K562 (cell line): ENCODE results near the gene CBFA2T3. TPM values are rescaled to one million over a fixed set of nuclear protein-coding genes. Genes with fewer than 3 reads are reported as not detected.

Experiments
- CEBPG ChIP-seq, 3 experiments: fragments of 200-800 bp in 1 of 3; sonication (Bioruptor generic) in 1 of 3; sonication (generic) in 1 of 3; formaldehyde crosslinking in 1 of 3; IDR thresholded peaks in 2 of 3; conservative IDR thresholded peaks in 1 of 3; 2 replicates each; pipeline versions ENCODE4 v1.6.1 to v1.8.0; 2016 to 2022; ENCODE audit warnings: missing compliant biosample characterization in 2 of 3, missing genetic modification characterization in 2 of 3, mild to moderate bottlenecking in 1 of 3, missing genetic modification reagents in 1 of 3
- EP300 ChIP-seq: IDR thresholded peaks from 2 replicates; pipeline ENCODE4 v1.6.1; 2012; ENCODE audit warnings: low read length, improper control_type of control experiment
- EP400 ChIP-seq: fragments of 450-650 bp; IDR thresholded peaks from 2 replicates; pipeline ENCODE4 v1.6.1; 2017; ENCODE audit warnings: antibody characterized with exemption, mild to moderate bottlenecking, moderate library complexity
- FOS ChIP-seq: IDR thresholded peaks from 3 replicates; pipeline ENCODE4 v1.6.1; 2011; ENCODE audit not compliant: insufficient read length; ENCODE audit errors: extremely low read depth
- GTF2B ChIP-seq: IDR thresholded peaks from 2 replicates; pipeline ENCODE4 v1.6.1; 2011; ENCODE audit not compliant: insufficient read length; ENCODE audit errors: extremely low read depth
- KLF6 ChIP-seq: fragments of 250-450 bp; sonication (Bioruptor Pico); IDR thresholded peaks from 2 replicates; pipeline ENCODE4 v1.4.0; 2020; ENCODE audit warnings: mild to moderate bottlenecking, moderate library complexity, borderline replicate concordance
- MTA2 ChIP-seq: fragments of 450-650 bp; IDR thresholded peaks from 2 replicates; pipeline ENCODE4 v1.6.1; 2016; ENCODE audit warnings: low read depth
- NBN ChIP-seq: fragments of 450-650 bp; IDR thresholded peaks from 2 replicates; pipeline ENCODE4 v1.6.1; 2016; ENCODE audit warnings: low read depth, mild to moderate bottlenecking
- NFATC3 ChIP-seq: fragments of 450-650 bp; IDR thresholded peaks from 2 replicates; pipeline ENCODE4 v1.6.1; 2017; ENCODE audit warnings: mild to moderate bottlenecking
- NKRF ChIP-seq: fragments of 450-650 bp; IDR thresholded peaks from 2 replicates; pipeline ENCODE4 v1.6.1; 2016; ENCODE audit warnings: borderline replicate concordance
- PML ChIP-seq: IDR thresholded peaks from 2 replicates; pipeline ENCODE4 v1.6.1; 2012; ENCODE audit warnings: low read length, inconsistent platforms
- POLR2AphosphoS2 ChIP-seq: IDR thresholded peaks from 2 replicates; pipeline ENCODE4 v1.6.1; 2012; ENCODE audit warnings: low read length, improper control_type of control experiment
- SAFB ChIP-seq: fragments of 200-400 bp; formaldehyde crosslinking; IDR thresholded peaks from 2 replicates; pipeline ENCODE4 v1.6.1; 2017; ENCODE audit warnings: low read depth, low read length, borderline replicate concordance
- SMAD1 ChIP-seq: fragments of 150-350 bp; IDR thresholded peaks from 2 replicates; pipeline ENCODE4 v1.6.1; 2014; ENCODE audit warnings: low read length, low read depth; ENCODE audit not compliant: partially characterized antibody
- SMARCE1 ChIP-seq: fragments of 450-650 bp; IDR thresholded peaks from 2 replicates; pipeline ENCODE4 v1.7.1; 2016; ENCODE audit warnings: mild to moderate bottlenecking
- SMC3 ChIP-seq: conservative IDR thresholded peaks from 2 replicates; pipeline ENCODE4 v1.6.1; 2011; ENCODE audit warnings: low read depth, low read length, improper control_type of control experiment; ENCODE audit not compliant: insufficient read depth
- ZBTB11 ChIP-seq, 3 experiments: fragments of 200-800 bp in 1 of 3; fragments of 250-450 bp in 1 of 3; fragments of 450-650 bp in 1 of 3; sonication (Bioruptor Pico) in 1 of 3; sonication (Bioruptor generic) in 1 of 3; formaldehyde crosslinking in 1 of 3; IDR thresholded peaks; 2 replicates each; pipeline versions ENCODE4 v1.6.1 to v1.8.0; 2016 to 2022; ENCODE audit warnings: mild to moderate bottlenecking in 2 of 3, missing genetic modification characterization in 2 of 3, missing compliant biosample characterization in 1 of 3, moderate library complexity in 1 of 3
- ZNF12 ChIP-seq: sonication (generic); formaldehyde crosslinking; IDR thresholded peaks from 2 replicates; pipeline ENCODE4 v1.4.0; 2020; ENCODE audit warnings: mild to moderate bottlenecking, missing genetic modification reagents
- ZNF830 ChIP-seq: fragments of 250-450 bp; sonication (Bioruptor Pico); IDR thresholded peaks from 2 replicates; pipeline ENCODE4 v1.5.0; 2021; ENCODE audit warnings: mild to moderate bottlenecking
- polyA plus RNA-seq, 8 experiments: library from polyadenylated mRNA; depleted of rRNA in 4 of 8; stranded (reverse) in 5 of 8; unstranded in 3 of 8; fragments of >200 nt; fragmentation: Nextera tagmentation in 2 of 8; fragmentation: Illumina TruSeq in 1 of 8; extraction: Ambion mirVana in 2 of 8; extraction: Trizol in 1 of 8; gene quantifications; 2 replicates each; pipeline versions ENCODE4 v1.2.1 to v1.2.3, GENCODE V29; 2011 to 2014; ENCODE audit warnings: inconsistent platforms in 1 of 8, missing spikeins in 1 of 8
- total RNA-seq, 7 experiments: library from RNA; depleted of rRNA in 6 of 7; stranded (reverse); fragments of >200 nt in 6 of 7; fragmentation: Illumina TruSeq in 2 of 7; extraction: Trizol in 2 of 7; gene quantifications; 2 replicates each; pipeline versions ENCODE4 v1.2.1 to v1.2.3, GENCODE V29; 2011 to 2021; ENCODE audit warnings: low replicate concordance in 1 of 7

The CBFA2T3 gene
- total and polyA plus RNA-seq, 9 of the 15 experiments (the other 6 are each of a cell fraction or from before 2014, with no cell fraction given) = 2.3 to 145 (median 6.7) TPM

GRCh38 chr16:89009343-89010209, 32.6 kb upstream of the CBFA2T3 start (continued):
- no peak for TF ChIP-seq ZNF12 (CRISPR knock-in tag)
- TF ChIP-seq PML = no peak
- no peak for TF ChIP-seq KLF6
- peak; percentile 18; the same call in 1 of the 2 replicates for TF ChIP-seq MTA2
- TF ChIP-seq GTF2B = no peak
- TF ChIP-seq NKRF = peak; percentile 80
- 0 out of 2 replicates have a peak, but pooled peaks have one; percentile 15 for TF ChIP-seq SAFB
- no peak for TF ChIP-seq SMARCE1
- no peak for TF ChIP-seq SMAD1
- no peak for TF ChIP-seq ZNF830
- TF ChIP-seq EP400 = no peak
- TF ChIP-seq SMC3 = no peak
- no peak for TF ChIP-seq FOS
- no peak for TF ChIP-seq CEBPG (CRISPR knock-in tag; IDR thresholded peaks at IDR 0.05)
- no peak for TF ChIP-seq CEBPG (tag; conservative IDR thresholded peaks at IDR 0.05 in 1 of 2, IDR thresholded peaks at IDR 0.05 in 1 of 2)
- no peak for TF ChIP-seq ZBTB11 (CRISPR knock-in tag; IDR thresholded peaks at IDR 0.05)
- TF ChIP-seq POLR2AphosphoS2 = no peak
- TF ChIP-seq EP300 = no peak
- TF ChIP-seq NBN = no peak
- no peak for TF ChIP-seq NFATC3
